Mammary epithelial cell (primary cell): ENCODE data around the gene LRMDA.

Experiments used
- CTCF ChIP-seq, 2 donors: IDR thresholded peaks in 1 of 2; conservative IDR thresholded peaks in 1 of 2; 2 replicates each; pipeline ENCODE4 v1.5.1; 2011 to 2012; ENCODE audit warnings: inconsistent platforms in 2 of 2, low read length in 2 of 2, mild to moderate bottlenecking in 2 of 2, control low read depth in 1 of 2, low read depth in 1 of 2; ENCODE audit not compliant: insufficient read depth in 1 of 2; ENCODE audit errors: extremely low read depth in 1 of 2
- EZH2 ChIP-seq: IDR thresholded peaks from 2 replicates; pipeline ENCODE4 v1.6.1; 2012; ENCODE audit warnings: low read length, inconsistent platforms, borderline replicate concordance

DNA sequence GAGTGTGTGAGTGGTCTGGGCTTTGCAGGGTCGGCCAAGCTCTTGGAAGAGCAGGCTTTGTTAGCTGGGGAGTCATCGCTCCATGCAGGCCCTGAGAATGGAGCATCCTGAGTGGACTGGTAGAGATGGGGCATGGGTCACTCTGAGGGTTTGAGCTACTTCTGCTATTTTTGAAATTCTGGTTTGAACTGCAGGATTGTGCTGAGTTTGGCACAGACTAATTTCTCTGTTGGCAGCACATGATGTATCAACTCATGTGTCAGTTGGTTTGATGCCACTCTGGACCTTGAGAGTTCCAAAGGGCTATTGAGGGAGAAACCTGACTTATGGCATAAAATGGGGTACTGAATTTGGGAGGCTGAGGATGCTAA lies 56.3 kb downstream of the LRMDA start:
- TF ChIP-seq CTCF (conservative IDR thresholded peaks at IDR 0.05 in 1 of 2, IDR thresholded peaks at IDR 0.05 in 1 of 2; ENCODE audit: extremely low read depth in 1 of 2, insufficient read depth in 1 of 2, low read depth in 1 of 2, low read length in 2 of 2), result no peak
- TF ChIP-seq EZH2, result no peak
